Measurements from ENCODE around the gene GNAI1.

Gene GNAI1

DNA sequence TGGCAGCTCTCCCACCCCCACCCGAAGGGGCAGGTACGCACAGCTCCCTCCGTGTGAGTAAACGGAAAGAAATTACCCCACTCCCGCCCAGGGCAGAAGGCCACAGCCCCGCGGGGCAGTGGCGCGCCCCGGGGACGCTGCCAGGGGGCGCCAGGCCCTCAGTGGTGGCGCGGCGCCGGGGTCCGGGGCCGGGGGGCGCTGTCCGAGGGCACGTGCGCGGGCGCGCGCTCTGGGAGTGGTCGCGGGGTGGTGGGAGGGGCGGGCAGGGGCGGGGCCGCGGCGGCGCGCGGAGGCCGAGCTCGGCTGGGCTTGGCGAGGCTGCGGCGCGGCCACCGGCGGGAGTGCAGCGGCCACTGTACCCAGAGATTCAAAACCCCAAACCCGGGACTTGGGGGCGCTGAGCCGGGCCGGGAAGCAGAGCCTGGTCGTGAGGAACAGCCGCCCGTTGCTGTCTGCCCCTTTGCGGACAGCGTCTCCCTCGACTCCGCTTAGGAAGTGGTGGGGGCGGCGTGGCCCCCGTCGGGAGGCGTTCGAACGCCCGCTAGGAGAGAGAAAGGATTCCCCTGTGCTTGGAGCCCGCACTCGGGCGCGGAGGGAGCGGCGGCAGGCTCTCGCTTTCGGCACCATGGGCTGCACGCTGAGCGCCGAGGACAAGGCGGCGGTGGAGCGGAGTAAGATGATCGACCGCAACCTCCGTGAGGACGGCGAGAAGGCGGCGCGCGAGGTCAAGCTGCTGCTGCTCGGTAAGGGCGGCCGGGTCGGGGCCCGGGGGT, at the start of gene GNAI1:
Gene GNAI1 (plus strand): TSS at position 296 of the 773 bp plus-strand sequence. CDS start 330 bp downstream, at position 626.
- DNase-seq (ENCODE audit: low spot score), result peak; percentile 74

DNA sequence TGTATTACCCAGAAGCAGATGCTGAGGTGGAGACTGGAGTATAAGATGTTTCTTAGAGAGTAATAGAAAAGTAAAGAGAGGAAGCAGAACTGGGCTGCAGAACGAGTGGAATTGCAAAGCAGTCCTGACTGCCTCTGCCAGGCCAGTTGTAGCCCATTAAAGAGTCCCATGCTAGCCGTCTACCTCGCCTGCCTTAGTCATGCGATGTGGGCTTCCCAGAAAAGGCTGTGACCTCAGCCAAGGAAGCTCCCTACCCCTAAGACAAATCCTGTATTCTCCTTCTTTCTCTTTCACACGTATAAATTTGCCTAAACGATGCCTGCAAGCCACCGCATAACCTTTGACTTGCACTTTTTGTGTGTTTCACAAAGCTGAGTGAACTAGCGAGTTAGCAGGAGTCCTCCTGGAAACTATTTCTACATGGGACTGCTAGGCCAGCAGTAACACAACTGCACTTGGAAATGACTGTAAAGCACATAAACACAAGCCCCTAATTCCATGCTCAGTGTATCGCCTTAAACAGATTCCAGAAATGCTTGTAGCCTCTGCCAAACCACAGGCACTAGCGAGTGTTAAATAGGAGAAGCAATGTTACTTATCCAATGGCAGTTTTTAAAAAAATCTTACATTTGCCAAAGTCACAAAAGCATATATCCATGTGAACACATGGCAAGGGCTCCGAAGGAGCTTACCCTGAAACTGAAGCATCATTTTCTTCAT, 47.4 kb upstream of the GNAI1 start:
- DNase-seq (ENCODE audit: low spot score), result no peak

DNA sequence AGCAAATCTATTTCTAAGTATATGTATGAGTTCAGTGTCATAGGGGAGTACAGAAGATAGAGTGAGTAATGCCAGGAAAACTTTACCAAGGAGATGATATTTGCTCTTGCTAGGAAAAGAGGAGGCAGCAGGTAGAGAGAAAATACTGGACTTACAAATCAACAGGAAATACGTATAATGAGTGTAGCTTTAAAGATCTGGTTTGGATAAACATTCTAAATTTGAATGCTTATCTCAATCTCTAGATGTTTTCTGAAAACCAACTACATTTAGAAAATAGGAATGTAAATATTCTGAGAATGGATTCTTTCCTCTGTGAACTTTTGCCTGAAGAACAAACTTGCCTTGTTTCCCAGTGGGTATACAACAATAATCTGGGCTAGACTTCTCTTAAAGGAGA, 46.9 kb upstream of the GNAI1 start:
- DNase-seq (ENCODE audit: low spot score), result no peak

DNA sequence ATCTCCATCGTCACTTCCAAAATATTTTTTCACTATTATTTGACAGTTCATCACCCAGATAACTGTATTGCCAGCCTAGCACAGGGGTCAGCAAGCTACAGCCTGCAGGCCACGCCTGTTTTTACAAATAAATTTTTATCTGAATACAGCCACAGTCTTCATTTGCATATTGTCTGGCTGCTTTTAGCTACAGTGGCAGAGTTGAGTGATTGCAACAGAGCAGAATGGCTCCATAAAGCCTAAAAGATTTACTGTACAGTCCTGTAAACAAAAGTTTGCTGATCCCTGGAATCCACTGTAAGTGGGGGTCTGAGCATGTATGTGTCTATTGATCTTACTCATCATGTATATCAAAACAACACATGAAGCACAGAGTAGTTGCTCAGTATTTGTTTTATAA, 45.9 kb upstream of the GNAI1 start:
- no peak for DNase-seq (ENCODE audit: low spot score)

DNA sequence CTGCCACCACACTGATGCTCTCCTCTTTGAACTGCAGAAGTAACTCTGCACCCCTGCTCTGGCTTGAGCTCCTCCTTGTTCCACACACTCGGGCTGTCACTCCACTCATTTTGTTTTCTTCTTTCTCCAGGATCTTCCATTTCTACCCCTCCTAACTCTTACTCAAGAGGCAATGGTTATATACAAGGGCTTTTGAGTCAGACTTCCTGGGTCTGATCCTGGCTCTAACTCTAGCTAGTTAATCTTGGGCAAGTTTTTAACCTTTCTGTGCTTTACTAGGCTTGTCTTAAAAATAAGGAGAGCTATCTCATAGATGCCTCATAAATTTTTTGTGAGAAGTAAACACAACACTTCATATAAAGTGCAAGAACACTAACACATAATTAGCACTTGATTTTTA, 45.3 kb upstream of the GNAI1 start:
- no peak for DNase-seq (ENCODE audit: low spot score)

DNA sequence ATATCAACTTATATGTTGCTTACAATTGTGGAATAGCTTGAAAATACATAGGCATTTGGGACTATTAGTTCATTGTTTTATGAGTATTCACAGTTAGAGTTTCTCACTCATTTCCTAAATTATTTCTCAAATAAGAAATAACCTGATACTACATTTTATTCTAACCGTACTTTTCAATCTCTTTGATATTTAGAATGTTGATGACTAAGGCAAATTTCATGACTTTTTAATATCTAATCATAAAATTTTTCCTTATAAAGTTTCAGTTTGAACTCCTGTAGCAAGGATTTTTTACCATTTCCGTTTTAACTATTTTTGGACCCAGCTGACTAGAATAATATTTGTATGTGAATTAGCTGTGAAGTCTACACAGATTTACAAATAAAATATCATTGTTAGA, 41.3 kb upstream of the GNAI1 start:
- no peak for DNase-seq (ENCODE audit: low spot score)

DNA sequence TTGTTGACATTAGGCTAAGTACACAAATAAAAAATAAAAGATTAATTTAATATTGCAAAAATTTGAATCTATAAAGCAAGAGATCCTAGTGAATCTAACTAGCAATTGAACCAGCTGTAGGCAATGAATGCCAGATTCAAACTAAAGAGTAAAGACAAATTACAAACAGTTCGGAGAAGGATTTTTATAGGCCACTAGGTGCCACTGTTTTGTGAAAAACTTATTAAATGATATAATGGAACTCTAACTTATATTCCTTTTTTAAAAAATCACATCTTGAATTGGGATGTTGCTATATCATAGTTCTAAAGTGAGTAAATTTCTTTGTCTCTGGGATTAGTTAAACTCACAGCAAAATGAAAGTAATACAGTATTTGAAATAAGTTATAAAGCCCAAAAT, 39.1 kb upstream of the GNAI1 start:
- DNase-seq (ENCODE audit: low spot score), result peak; percentile 28

DNA sequence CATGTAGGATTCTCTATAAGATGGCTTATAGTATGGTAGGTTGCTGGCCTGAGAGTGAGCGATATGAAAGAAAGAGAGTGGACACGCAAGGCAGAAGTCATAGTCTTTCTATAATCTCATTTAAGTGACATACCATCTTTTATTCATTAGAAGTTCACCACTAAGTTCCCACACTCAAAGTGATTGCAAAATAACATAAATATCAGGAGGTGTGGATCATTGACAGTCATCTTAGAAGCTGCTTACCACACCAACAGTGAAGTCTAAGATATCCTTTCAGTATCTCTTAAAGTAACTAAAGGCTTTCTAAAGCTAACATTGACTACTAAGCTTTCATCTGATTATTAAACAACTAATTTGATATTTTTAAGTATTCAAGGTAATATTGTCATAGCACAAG, 36.9 kb upstream of the GNAI1 start:
- no peak for DNase-seq (ENCODE audit: low spot score)

DNA sequence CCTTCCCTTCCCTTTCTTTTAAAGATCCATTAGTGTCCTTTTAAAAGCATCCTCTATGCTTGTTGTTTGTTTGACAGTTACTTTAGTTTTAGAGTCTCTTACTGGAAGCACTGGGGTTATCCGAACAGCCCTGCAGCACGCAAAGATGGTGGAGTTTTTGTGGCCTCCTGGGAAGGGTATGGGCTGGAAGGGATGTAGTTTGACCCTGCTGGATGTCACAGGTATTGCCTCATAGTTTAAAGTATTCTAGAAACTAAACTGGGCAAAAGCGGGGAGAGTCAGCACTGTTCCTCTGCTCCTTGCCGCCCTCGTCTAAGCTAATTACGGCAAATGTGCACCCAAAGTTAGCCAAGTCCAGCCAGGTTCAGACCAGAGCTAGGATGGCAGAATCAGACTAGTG, 35.8 kb upstream of the GNAI1 start:
- DNase-seq (ENCODE audit: low spot score), result no peak

DNA sequence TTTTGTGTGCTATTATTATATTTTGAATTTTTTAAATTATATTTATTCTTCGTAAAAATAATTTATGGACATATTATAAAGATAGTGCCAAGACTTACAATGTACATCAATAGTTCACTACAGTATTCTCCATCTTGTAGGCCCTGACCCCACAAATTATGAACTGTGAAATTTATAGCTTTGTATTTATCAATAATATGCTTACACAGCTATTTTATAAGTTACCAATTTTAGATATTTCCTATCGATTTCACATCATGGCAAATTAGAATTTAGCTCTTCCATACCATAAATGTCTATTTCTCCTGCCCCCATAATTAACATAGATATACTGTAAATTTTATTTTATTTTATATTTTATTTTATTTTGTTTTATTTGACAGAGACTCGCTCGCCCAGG, 34.4 kb upstream of the GNAI1 start:
- no peak for DNase-seq (ENCODE audit: low spot score)

DNA sequence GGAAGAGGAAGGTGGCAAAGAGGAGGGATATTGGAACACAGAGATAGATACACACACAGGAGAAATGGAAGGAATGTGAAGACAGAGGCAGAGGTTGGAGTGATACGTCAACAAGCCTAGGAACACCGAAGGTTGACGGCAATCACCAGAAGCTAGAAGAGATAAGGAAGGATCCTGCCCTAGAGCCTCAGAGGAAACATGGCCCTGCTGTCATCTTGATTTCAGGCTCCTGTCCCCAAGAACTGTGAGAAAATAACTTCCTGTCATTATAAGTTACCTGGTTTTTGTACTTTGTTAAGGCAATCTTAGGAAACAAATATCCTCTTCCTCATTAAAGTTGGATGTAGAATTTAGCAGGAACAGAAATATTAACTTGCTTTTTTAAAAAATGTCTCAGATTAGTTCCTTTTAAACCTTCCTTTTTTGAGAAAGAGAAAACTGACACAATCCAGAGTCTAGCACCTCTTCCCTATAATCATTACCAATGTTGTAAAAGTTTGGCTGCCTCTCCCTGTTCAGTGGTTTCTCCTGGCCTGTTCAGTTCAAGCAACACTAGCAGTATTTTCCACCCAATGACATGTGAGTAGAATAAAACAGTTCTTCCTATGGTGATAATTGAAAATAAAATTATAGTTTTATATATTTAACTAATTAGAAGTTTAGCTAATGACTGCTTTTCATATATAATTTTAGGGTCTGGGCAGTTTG, 28.8 kb upstream of the GNAI1 start:
- no peak for DNase-seq (ENCODE audit: low spot score)

DNA sequence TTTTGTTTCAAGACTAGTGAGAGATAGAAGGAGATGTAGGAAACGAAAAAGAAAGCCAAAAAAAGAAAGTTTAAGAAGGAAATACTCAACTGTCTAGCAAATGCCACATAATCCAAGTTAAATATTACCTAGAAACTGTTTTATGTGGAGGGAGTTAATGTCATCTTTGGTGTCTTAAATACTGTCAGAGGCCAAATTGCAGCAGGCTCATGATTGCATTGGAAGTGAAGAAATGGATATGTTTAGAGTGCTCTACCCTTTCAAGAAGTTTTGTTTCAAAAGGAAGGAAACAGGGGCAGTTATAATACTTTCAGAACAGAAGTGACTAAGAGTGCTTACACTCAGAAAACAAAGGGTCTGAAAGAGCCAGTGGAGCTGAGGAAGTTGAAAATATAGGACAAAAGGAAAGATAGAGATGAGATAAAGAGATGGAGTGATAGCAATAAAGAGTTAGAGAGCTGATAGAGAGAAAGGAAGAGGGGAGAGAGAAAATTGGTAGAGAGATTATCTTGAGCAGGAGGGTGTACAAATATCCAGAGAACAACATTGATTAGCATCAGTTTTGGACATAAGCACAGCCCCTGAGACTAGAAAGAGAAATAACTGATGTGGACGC, 28.0 kb upstream of the GNAI1 start:
- DNase-seq (ENCODE audit: low spot score), result no peak

DNA sequence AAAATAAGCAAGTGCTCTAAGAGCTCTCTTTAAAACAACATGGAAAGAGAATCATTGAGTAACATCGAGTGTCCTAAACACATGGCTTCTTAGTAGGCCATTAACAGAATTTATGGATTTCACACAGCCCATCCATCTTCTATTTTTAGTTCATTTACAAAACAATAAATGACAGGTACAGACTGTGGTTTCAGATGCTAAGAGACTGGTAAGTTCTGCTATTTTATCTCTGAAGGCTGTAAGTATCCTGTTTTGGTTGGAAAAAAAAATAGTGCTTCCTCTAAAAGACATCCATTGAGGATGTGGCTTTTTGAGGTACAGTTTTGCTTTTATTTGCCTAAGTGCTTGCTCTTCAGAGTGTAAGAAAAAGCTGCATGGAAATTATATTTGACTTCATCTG, 27.4 kb upstream of the GNAI1 start:
- DNase-seq (ENCODE audit: low spot score), result no peak

DNA sequence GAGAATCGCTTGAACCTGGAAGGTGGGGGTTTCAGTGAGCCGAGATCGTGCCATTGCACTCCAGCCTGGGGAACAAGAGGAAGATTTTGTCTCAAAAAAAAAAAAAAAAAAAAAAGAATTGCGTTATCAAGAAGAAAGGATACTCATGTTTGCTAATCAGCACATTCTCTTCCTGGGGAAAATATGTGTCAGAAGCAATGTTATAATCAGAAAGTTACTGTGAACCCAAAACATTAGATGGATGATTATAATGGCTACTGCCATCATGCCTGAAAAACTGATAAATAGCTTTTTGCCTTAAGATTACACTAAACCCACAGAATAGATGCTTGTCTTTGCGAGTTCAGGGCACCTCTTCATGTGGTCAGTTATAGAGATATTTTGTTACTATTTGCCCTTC, 24.3 kb upstream of the GNAI1 start:
- no peak for DNase-seq (ENCODE audit: low spot score)

DNA sequence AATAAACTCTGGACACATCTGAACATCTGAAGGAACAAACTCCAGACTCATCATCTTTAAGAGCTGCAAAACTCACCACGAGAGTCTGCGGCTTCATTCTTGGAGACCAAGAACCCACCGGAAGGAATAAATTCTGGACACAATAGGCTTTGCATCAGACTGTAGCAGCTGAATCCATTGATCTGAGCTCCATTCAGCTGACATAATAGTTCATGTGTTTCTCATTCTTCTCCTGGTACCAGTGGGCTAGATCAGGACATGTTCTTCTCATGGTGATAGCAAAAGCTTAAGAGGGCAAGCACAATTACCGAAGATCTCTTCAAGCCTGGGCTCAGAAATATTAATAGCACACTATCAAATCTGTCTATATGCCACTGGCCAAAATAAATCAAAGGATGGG, 20.5 kb upstream of the GNAI1 start:
- DNase-seq (ENCODE audit: low spot score), result no peak

DNA sequence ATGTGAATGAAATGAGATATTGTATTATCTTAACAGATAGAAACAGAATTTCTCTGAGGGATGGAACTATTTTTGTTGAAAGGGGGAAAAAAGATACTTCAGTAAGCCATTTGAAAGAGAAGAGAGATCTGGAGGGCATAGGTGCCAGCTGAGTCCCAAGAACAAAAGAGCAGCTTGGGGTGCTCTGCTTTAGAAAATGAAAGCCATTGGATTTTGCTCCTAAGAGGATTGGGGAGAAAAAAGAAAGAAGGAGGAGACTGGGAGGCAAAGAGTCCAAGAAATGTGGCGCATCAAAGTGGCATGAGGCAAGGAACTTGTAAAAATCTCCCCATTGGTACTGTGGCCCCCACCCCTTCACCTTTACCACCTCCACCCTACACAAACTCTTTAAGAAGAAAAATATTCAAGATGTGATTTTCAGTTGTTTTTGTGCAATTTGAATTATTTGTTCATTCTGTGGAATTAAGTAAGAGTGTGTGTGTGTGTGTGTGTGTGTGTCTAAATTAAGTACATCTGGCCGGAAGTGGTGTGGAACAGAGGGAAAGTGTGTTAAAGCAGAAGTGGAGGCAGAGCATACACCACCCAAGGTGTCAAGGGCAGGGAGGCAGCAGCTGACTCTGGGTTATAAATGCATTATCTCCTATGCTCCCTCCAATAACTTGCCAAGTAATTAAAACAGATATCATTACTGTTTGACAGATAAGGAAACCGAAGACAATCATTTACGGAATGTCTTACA, 9.9 kb upstream of the GNAI1 start:
- DNase-seq (ENCODE audit: low spot score), result no peak

DNA sequence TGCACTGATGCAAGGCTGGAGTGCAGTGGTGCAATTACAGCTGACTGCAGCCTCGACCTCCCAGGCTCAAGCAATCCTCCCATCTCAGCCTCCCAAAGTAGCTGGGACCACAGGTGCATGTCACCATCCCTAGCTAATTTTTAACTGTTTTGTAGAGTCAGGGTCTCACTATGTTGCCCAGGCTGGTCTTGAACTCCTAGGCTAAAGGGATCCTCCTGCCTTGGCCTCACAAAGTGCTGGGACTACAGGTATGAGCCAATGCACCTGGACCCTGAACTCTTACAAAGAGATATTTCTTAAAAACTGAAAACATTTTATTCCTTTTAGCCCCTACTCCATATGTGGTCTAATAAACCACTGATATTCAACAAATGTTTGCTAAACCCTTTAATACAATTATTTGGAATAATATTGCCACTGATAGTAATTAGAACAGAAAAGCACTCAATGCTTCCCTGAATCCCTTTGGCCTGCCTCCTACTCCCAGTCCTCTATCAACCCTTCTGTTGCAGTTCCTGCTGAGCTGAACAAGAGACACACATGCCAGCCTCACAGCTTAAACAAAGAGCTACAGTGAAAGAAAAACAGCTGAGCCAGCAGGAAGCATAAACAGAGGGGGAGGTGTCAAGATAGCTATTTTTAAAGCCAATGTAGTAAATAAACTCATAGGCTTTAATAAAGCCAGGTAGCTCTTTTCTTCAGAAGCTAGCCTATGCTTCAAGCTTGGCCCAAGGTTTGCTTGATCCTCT, 7.0 kb upstream of the GNAI1 start:
- peak; percentile 94 for DNase-seq (ENCODE audit: low spot score)

DNA sequence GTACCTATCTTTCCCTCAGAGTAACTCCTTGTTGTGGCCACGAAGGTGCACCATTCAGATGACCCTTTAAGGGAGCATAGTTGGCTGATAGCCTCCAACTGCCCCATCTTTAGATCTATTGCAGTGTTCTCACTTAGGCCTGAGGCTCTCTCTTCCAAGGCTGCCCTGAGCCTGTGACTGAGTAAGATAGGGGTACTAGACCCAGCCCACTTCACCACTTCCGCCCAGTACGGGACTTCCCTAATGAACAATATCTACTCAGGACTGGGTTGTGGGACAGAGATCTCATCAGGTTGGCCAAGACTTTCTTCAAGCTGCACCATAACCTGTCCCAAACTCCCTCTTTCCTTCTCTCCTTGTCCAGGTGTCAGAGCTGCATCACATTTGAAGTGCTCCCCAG, 5.7 kb upstream of the GNAI1 start:
- no peak for DNase-seq (ENCODE audit: low spot score)

DNA sequence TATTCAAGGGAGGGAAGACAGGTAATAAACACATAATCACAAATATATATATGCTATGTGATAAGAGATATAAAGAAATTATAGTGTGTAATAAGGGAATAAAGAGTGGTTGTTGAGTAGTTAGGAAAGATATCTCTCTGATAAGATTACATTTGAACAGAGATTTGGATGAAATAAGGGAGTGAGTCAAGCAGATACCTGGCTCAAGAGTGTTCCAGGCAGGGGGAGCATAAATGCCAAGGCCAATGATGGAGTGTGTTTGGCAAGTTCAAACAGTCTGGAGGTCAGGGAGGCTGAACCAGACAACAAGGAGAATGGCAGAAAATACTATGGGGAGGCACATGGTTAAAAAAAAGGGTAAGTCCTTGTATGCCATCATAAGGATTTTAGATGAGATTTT, 4.8 kb upstream of the GNAI1 start:
- DNase-seq (ENCODE audit: low spot score), result no peak

DNA sequence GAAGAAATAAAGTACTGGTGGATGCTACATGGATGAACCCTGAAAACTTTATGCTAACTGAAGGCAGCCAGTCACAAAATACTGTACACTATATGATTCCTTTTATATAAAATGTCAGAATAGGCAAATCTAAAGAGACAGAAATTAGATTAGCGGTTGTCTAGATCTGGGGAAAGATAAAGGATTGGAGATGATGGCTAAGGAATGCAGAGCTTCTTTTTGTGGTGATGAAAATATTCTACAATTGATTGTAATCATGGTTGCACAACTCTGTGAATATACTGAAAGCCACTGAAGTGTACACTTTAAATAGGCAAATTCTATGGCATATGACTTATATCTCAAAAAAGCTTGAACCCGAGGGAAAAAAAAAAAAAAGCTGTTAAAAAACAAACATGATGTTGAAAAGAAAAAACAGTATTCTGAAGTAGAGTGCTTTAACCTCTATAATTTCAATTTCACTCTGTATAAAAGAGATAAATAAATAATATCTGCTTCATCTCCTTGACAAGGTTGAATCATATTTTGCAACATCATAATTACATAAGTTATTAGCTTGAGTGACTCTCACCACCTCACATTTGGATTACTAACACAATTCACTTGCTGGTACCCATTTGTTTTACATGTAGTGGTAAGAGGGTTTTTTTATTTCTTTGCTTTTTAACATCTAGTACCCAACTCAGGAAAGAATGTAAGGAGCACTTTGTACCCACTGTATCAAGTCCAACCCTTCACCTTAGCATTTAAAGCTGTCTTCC, 2.8 kb upstream of the GNAI1 start:
- DNase-seq (ENCODE audit: low spot score), result no peak

Measured in Ammon's horn (tissue), 1 donor.